GM21423 (cell line): Measurements from ENCODE around the gene FZD2.
"Not testable (repeated sequence)": the region's sequence is repeated elsewhere in the genome, so short reads cannot be mapped to it uniquely, and the experiment has no call there.

ENCODE experiments used
- ATAC-seq: cut with Tn5 transposase; IDR thresholded peaks from one replicate; pipeline ENCODE4 v1.9.1; 2021; ENCODE audit warnings: mild to moderate bottlenecking, moderate library complexity; ENCODE audit not compliant: unreplicated experiment

Gene FZD2

GRCh38 chr17:44572801-44573200, 15.5 kb downstream of the FZD2 start:
- ATAC-seq: no peak

- no peak for ATAC-seq
Observed at GRCh38 chr17:44575403-44575802, 18.1 kb downstream of the FZD2 start.

GRCh38 chr17:44578947-44579346, 21.7 kb downstream of the FZD2 start:
- ATAC-seq: no peak

GRCh38 chr17:44581868-44582267, 24.6 kb downstream of the FZD2 start:
- ATAC-seq: no peak

GRCh38 chr17:44584443-44584842, 27.2 kb downstream of the FZD2 start:
- ATAC-seq: no peak

GRCh38 chr17:44585315-44585714, 28.0 kb downstream of the FZD2 start:
- no peak for ATAC-seq

- no peak for ATAC-seq
Observed at GRCh38 chr17:44587339-44587738, 30.1 kb downstream of the FZD2 start.

GRCh38 chr17:44589316-44590071, 32.2 kb downstream of the FZD2 start:
- no peak for ATAC-seq

GRCh38 chr17:44590072-44590462, 32.8 kb downstream of the FZD2 start:
- not testable (repeated sequence) for ATAC-seq

- ATAC-seq: not testable (repeated sequence)
Observed at GRCh38 chr17:44590762-44591161, 33.5 kb downstream of the FZD2 start.

- ATAC-seq: no peak
Observed at GRCh38 chr17:44591206-44591605, 33.9 kb downstream of the FZD2 start.

- no peak for ATAC-seq
Observed at GRCh38 chr17:44593156-44593555, 35.9 kb downstream of the FZD2 start.

GRCh38 chr17:44595216-44595775, 38.0 kb downstream of the FZD2 start:
- ATAC-seq: no peak

- ATAC-seq: no peak
Observed at GRCh38 chr17:44598329-44598728, 41.0 kb downstream of the FZD2 start.

- no peak for ATAC-seq
Observed at GRCh38 chr17:44598932-44599297, 41.6 kb downstream of the FZD2 start.

- ATAC-seq: no peak
Observed at GRCh38 chr17:44599298-44600175, 42.3 kb downstream of the FZD2 start.

GRCh38 chr17:44601539-44601938, 44.3 kb downstream of the FZD2 start:
- ATAC-seq: no peak

GRCh38 chr17:44601973-44602372, 44.7 kb downstream of the FZD2 start:
- ATAC-seq: no peak

- ATAC-seq: no peak
Observed at GRCh38 chr17:44602390-44602789, 45.1 kb downstream of the FZD2 start.

- no peak for ATAC-seq
Observed at GRCh38 chr17:44602970-44603369, 45.7 kb downstream of the FZD2 start.

GRCh38 chr17:44604116-44604761, 47.0 kb downstream of the FZD2 start:
- ATAC-seq: no peak
